Adrenal gland (tissue), 5 donors: ENCODE data around the gene DOCK1.

Source experiments
- POLR2A ChIP-seq, 2 donors: fragments of 450-650 bp; IDR thresholded peaks; one replicate each; pipeline ENCODE4 v1.6.1; 2017; ENCODE audit warnings: antibody characterized with exemption in 2 of 2, mild to moderate bottlenecking in 2 of 2, moderate library complexity in 1 of 2
- TF ChIP-seq, protein P1 (sequence below), 6 experiments: fragments of 450-650 bp in 4 of 6; fragments of 200-600 bp in 2 of 6; sonication (generic) in 1 of 6; IDR thresholded peaks; 1 replicate in 5 of 6; 2 replicates in 1 of 6; pipeline versions ENCODE4 v1.5.1 to v1.8.0; 2016 to 2021; ENCODE audit warnings: antibody characterized with exemption in 6 of 6, mild to moderate bottlenecking in 2 of 6, moderate library complexity in 1 of 6
- donor health status: DM: no; HTN: no; CAD: no.

DNA sequence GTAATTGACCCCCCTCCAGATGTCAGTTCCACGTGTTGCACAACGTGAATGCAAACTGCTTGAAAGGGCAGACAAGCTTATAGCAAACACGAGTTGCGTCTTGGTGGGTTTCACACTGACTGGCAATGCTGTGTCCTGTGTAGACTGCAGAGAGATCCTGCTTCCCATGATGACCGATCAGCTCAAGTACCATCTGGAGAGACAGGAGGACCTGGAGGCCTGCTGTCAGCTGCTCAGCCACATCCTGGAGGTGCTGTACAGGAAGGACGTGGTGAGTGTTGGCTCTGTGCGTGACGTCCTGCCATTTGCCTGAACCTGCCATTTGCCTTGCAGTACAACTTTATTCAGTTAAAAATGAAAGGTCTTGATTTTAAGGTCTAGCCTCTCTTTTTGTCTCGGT, 220.1 kb downstream of the DOCK1 start:
- TF ChIP-seq, protein P1, sequence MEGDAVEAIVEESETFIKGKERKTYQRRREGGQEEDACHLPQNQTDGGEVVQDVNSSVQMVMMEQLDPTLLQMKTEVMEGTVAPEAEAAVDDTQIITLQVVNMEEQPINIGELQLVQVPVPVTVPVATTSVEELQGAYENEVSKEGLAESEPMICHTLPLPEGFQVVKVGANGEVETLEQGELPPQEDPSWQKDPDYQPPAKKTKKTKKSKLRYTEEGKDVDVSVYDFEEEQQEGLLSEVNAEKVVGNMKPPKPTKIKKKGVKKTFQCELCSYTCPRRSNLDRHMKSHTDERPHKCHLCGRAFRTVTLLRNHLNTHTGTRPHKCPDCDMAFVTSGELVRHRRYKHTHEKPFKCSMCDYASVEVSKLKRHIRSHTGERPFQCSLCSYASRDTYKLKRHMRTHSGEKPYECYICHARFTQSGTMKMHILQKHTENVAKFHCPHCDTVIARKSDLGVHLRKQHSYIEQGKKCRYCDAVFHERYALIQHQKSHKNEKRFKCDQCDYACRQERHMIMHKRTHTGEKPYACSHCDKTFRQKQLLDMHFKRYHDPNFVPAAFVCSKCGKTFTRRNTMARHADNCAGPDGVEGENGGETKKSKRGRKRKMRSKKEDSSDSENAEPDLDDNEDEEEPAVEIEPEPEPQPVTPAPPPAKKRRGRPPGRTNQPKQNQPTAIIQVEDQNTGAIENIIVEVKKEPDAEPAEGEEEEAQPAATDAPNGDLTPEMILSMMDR (IDR thresholded peaks at IDR 0.05): no peak
- no peak for TF ChIP-seq POLR2A (IDR thresholded peaks at IDR 0.05)
